HG03520 (cell line): ENCODE measurements around the gene CEBPA.

Source experiments
- ATAC-seq: cut with Tn5 transposase; IDR thresholded peaks from one replicate; pipeline ENCODE4 v1.9.1; 2021; ENCODE audit warnings: mild to moderate bottlenecking, moderate library complexity; ENCODE audit not compliant: unreplicated experiment

Gene CEBPA

DNA sequence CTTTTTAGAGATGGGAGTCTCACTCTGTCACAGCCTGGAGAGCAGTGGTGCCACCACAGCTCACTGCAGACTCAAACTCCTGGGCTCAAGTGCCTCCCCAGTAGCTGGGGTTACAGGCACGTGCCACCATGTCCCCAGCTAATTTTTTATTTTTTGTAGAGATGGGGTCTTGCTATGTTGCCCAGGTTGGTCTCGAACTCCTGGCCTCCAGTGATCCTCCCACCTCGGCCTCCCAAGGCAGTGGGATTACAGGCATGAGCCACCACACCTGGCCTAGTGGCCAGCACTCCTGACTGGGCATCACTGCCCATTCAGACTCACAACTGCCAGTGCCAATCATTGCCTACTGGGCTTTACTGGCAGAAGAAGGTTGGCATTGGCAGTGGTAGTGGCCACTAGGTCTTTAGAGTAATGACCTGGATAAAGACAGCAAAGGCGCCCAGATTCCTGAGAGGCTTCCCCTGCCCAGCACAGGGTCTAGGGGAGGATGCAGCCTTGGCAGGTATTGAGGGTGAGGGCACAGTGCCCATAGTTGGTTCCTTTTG, 49.8 kb downstream of the CEBPA start:
- no peak for ATAC-seq

DNA sequence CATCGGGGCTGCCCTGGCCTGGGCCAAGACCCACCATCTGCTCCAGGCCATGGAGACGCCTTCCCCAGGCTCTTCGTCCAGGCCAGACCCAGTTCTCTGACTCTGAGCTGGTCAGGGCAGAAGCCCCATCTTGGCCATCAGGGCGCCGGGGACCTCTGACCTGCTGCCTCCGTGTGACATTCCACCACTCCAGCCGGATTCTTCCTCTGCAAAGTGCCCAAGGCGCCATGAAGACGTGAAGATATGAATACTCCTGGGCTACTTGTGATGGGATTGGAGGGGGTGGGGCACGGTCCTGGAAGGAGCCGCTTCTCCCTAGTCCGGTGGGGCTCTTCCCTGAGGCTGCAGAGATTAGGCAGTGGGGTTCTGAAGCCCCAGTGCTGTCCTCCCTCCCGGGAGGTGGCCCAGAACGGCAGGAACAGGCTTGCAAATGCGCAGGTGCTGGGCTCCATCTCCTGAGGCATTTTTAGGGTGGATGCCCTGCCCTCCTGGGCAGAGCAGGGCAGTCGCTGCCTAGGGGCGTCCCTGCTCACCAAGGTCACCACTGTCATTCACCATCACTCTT, 50.7 kb downstream of the CEBPA start:
- ATAC-seq: no peak

GRCh38 chr19:33251076-33251475, 51.3 kb downstream of the CEBPA start:
- no peak for ATAC-seq

GRCh38 chr19:33250500-33250899, 51.8 kb downstream of the CEBPA start:
- no peak for ATAC-seq
